ENCODE results near the gene WFDC1.

- no peak for TF ChIP-seq ESRRA (IDR thresholded peaks at IDR 0.05; ENCODE audit: low read length)
- TF ChIP-seq MYC (IDR thresholded peaks at IDR 0.05; ENCODE audit: insufficient read depth, insufficient read length, insufficient replicate concordance, low read length, severe bottlenecking) = no peak
- no peak for TF ChIP-seq SMAD5 (IDR thresholded peaks at IDR 0.05; ENCODE audit: low read depth)
- TF ChIP-seq EP300 (IDR thresholded peaks at IDR 0.05; ENCODE audit: borderline replicate concordance in 1 of 2, control insufficient read depth in 1 of 2, low read depth in 2 of 2, low read length in 2 of 2) = no peak
- no peak for TF ChIP-seq POLR2A (IDR thresholded peaks at IDR 0.05; ENCODE audit: low read depth, low read length)
- no peak for TF ChIP-seq POLR2AphosphoS5 (IDR thresholded peaks at IDR 0.05; ENCODE audit: low read length)
- no peak for TF ChIP-seq RAD21 (IDR thresholded peaks at IDR 0.05; ENCODE audit: insufficient read depth, low read depth, low read length)
- no peak for TF ChIP-seq ATF2 (IDR thresholded peaks at IDR 0.05; ENCODE audit: low read length)
- no peak for TF ChIP-seq ATF7 (IDR thresholded peaks at IDR 0.05; ENCODE audit: low read depth)
- no peak for TF ChIP-seq MAX (IDR thresholded peaks at IDR 0.05; ENCODE audit: low read depth, low read length)
- TF ChIP-seq ZZZ3 (IDR thresholded peaks at IDR 0.05; ENCODE audit: control insufficient read depth, insufficient read length, low read depth) = no peak
These were observed 3.8 kb downstream of the WFDC1 start for GRCh38 chr16:84298376-84298899.
